MM.1S (cell line): ENCODE measurements around the gene ZNF132.

Source experiments
- DNase-seq: peaks from one replicate; pipeline ENCODE4 v3.0.0-alpha.2; 2015
- H2AFZ ChIP-seq: fragments of 300-600 bp; sonication (generic); 2 replicates; pipeline ENCODE4 v1.6.0; 2016; ENCODE audit warnings: antibody characterized with exemption, low read length
- H3F3A ChIP-seq: fragments of 300-600 bp; sonication (generic); 2 replicates; pipeline ENCODE4 v1.6.1; 2016; ENCODE audit warnings: mild to moderate bottlenecking, antibody characterized with exemption, low read length, moderate library complexity, mixed read lengths; ENCODE audit not compliant: insufficient read depth
- H3K27ac ChIP-seq: fragments of 300-600 bp; sonication (generic); 2 replicates; pipeline ENCODE4 v1.5.1; 2016; ENCODE audit warnings: mild to moderate bottlenecking, low read length
- H3K27me3 ChIP-seq: fragments of 300-600 bp; sonication (generic); replicated peaks from 2 replicates; pipeline ENCODE4 v1.6.0; 2016; ENCODE audit warnings: low read length; ENCODE audit not compliant: insufficient read depth
- H3K36me3 ChIP-seq: fragments of 300-600 bp; sonication (generic); replicated peaks from 2 replicates; pipeline ENCODE4 v1.6.1; 2016; ENCODE audit warnings: mild to moderate bottlenecking, low read length, mixed read lengths; ENCODE audit not compliant: insufficient read depth
- H3K4me1 ChIP-seq: fragments of 300-600 bp; sonication (generic); 2 replicates; pipeline ENCODE4 v1.6.1; 2016; ENCODE audit warnings: low read length, mixed read lengths
- H3K4me2 ChIP-seq: fragments of 300-600 bp; sonication (generic); 2 replicates; pipeline ENCODE4 v1.6.0; 2016; ENCODE audit warnings: low read depth, low read length
- H3K4me3 ChIP-seq: fragments of 300-600 bp; sonication (generic); 2 replicates; pipeline ENCODE4 v1.5.1; 2016; ENCODE audit warnings: low read length, mixed read lengths
- H3K79me2 ChIP-seq: fragments of 300-600 bp; sonication (generic); 2 replicates; pipeline ENCODE4 v1.6.1; 2016; ENCODE audit warnings: mixed run types, low read length, mixed read lengths
- H3K9ac ChIP-seq: fragments of 300-600 bp; sonication (generic); 2 replicates; pipeline ENCODE4 v1.6.1; 2016; ENCODE audit warnings: low read length, mixed read lengths
- H3K9me2 ChIP-seq: fragments of 300-600 bp; sonication (generic); replicated peaks from 2 replicates; pipeline ENCODE4 v1.6.1; 2016; ENCODE audit warnings: mild to moderate bottlenecking, low read length, mixed read lengths; ENCODE audit not compliant: insufficient read depth
- H3K9me3 ChIP-seq: fragments of 300-600 bp; sonication (generic); replicated peaks from 2 replicates; pipeline ENCODE4 v1.6.1; 2016; ENCODE audit warnings: mild to moderate bottlenecking, low read length, mixed read lengths; ENCODE audit not compliant: insufficient read depth
- H4K20me1 ChIP-seq: fragments of 300-600 bp; sonication (generic); 2 replicates; pipeline ENCODE4 v1.6.1; 2016; ENCODE audit warnings: mild to moderate bottlenecking, low read length, moderate library complexity, mixed read lengths; ENCODE audit not compliant: insufficient read depth
- CTCF ChIP-seq: fragments of 300-600 bp; sonication (generic); IDR thresholded peaks from 2 replicates; pipeline ENCODE4 v1.5.1; 2016; ENCODE audit warnings: antibody characterized with exemption, low read length, mixed read lengths
- EZH2 ChIP-seq: fragments of 300-600 bp; sonication (generic); optimal IDR thresholded peaks from 2 replicates; pipeline ENCODE3; 2017; ENCODE audit warnings: low read depth, mild to moderate bottlenecking, antibody characterized with exemption, low read length, mixed read lengths
- EZH2phosphoT487 ChIP-seq: fragments of 300-600 bp; sonication (generic); IDR thresholded peaks from 2 replicates; pipeline ENCODE4 v1.6.1; 2018; ENCODE audit warnings: antibody characterized with exemption, low read length

ZNF132 gene

GRCh38 chr19:58434217-58434616 is 5.7 kb downstream of the ZNF132 start:
- H4K20me1 ChIP-seq: no peaks in the 10 kb centered on the region

GRCh38 chr19:58429745-58430144 is 10.2 kb downstream of the ZNF132 start:
- Histone ChIP-seq H3K27ac (no peak overlapping the region), H3K4me1 (no peaks in the 10 kb centered on the region), H3K9me2 (no peaks in the 10 kb centered on the region), H2AFZ (no peak overlapping the region), H3K4me2 (no peak overlapping the region), H3K27me3 (no peaks in the 10 kb centered on the region), H3K79me2 (no peaks in the 10 kb centered on the region), H3K4me3 (no peak overlapping the region), H3K9ac (no peak overlapping the region), H4K20me1 (no peaks in the 10 kb centered on the region), H3K9me3 (no peaks in the 10 kb centered on the region), H3F3A (no peaks in the 10 kb centered on the region), H3K36me3 (no peaks in the 10 kb centered on the region)
- DNase-seq: no peak
- TF ChIP-seq EZH2 (no peak), CTCF (no peak), EZH2phosphoT487 (no peak)

More at GRCh38 chr19:58434217-58434616, 5.7 kb downstream of the ZNF132 start:
- Histone ChIP-seq H2AFZ (no peak overlapping the region), H3K9me2 (no peaks in the 10 kb centered on the region), H3K79me2 (no peaks in the 10 kb centered on the region), H3K27ac (no peak overlapping the region), H3K4me2 (no peak overlapping the region), H3K4me1 (no peaks in the 10 kb centered on the region), H3K27me3 (no peaks in the 10 kb centered on the region), H3F3A (no peaks in the 10 kb centered on the region), H3K4me3 (no peak overlapping the region), H3K9me3 (no peaks in the 10 kb centered on the region), H3K9ac (no peak overlapping the region), H3K36me3 (no peaks in the 10 kb centered on the region)
- TF ChIP-seq EZH2phosphoT487 (no peak), EZH2 (no peak), CTCF (no peak)
- DNase-seq: no peak

GRCh38 chr19:58428617-58429016 is 11.3 kb downstream of the ZNF132 start:
- no peaks in the 10 kb centered on the region for H4K20me1 ChIP-seq
- H3K79me2 ChIP-seq: no peaks in the 10 kb centered on the region
- H3K4me3 ChIP-seq: no peak overlapping the region
- no peaks in the 10 kb centered on the region for H3K27me3 ChIP-seq
- H2AFZ ChIP-seq: no peak overlapping the region
- no peaks in the 10 kb centered on the region for H3K4me1 ChIP-seq
- H3K36me3 ChIP-seq: no peaks in the 10 kb centered on the region
- TF ChIP-seq EZH2phosphoT487: no peak
- TF ChIP-seq EZH2: no peak
- TF ChIP-seq CTCF: no peak
- H3K9me2 ChIP-seq: no peaks in the 10 kb centered on the region
- no peak for DNase-seq
- no peak overlapping the region for H3K9ac ChIP-seq
- no peaks in the 10 kb centered on the region for H3K9me3 ChIP-seq
- H3K27ac ChIP-seq: no peak overlapping the region
- no peak overlapping the region for H3K4me2 ChIP-seq
- no peaks in the 10 kb centered on the region for H3F3A ChIP-seq
